ENCODE measurements around the gene TRIM5. TPM values are rescaled to one million over a fixed set of nuclear protein-coding genes. Genes with fewer than 3 reads are reported as not detected.
A peak's percentile ranks its signal among the peaks of the same experiment; 100 is the strongest.
"Not testable (repeated sequence)": the region's sequence is repeated elsewhere in the genome, so short reads cannot be mapped to it uniquely, and the experiment has no call there.

The TRIM5 gene
- total and polyA plus RNA-seq, 9 of the 15 experiments (the other 6 are each of a cell fraction or from before 2014, with no cell fraction given): 7.7 to 20.8 (median 15.0) TPM

DNA sequence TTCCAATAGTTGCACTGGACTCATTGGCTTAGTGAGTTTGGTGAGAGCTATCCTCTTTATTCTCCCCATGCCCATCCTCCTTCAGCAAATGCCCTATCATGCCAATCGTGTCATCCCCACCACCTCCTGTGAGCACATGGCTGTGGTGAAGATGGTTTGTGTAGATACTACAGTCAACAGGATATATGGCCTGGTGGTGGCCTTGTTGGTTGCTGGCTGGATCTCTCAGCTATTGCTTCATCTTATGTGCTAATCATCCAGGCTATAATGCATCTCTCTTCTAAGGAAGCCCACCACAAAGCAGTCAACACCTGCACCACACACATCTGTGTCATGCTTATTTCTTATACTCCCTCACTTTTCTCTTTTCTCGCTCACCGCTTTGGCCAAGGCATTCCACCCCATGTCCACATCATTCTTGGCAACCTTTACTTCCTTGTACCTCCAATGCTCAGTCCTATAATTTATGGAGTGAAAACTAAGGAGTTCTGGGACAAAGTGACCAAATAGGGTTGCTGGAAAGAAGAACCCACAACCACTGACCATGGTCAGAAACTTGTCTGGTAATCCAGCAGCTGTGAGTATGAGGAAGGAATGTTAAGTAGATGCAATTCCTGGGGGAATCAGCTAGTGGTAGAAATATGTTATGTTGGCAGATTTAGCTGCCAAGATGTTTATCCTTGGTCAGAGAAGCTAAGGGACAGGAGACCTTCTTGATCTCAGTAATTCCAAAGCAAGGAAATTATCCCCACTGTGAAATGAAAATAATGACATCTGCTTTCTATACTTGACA is 35.0 kb upstream of the TRIM5 start:
- CTCF ChIA-PET (ENCODE audit: low intra/inter-chr PET ratio): no interaction called here
- TF ChIP-seq KDM2B (CRISPR knock-in tag; IDR thresholded peaks at IDR 0.05): no peak
- DNase-seq (ENCODE audit: extremely low read depth in 1 of 4, low spot score in 3 of 4) (no peak), FAIRE-seq (no peak), ATAC-seq (no peak)
- Histone ChIP-seq H4K20me1 (replicated peaks; ENCODE audit: control insufficient read depth, insufficient read depth, low read length) (no peaks in the 10 kb centered on the region), H3K9me1 (ENCODE audit: control insufficient read depth, insufficient read depth, low read length) (no peaks in the 10 kb centered on the region), H3K4me2 (ENCODE audit: insufficient read depth, low read length) (no peak overlapping the region), H3K36me3 (ENCODE audit: control insufficient read depth, insufficient read depth, low read length) (no peaks in the 10 kb centered on the region), H3K9me3 (replicated peaks; ENCODE audit: control insufficient read depth, insufficient read depth, low read depth, low read length) (no peaks in the 10 kb centered on the region), H3K9ac (ENCODE audit: insufficient read depth in 1 of 2, low read depth in 2 of 2, low read length in 2 of 2) (no peak overlapping the region), H3K27me3 (ENCODE audit: control insufficient read depth in 2 of 2, insufficient read depth in 2 of 2, low read length in 2 of 2) (peaks cover 6 to 7% of the 10 kb centered on the region in 2 experiments; a peak in 4 of 5 replicates), H3K4me1 (replicated peaks in 1 of 2; ENCODE audit: control insufficient read depth in 2 of 2, insufficient read depth in 2 of 2, low read length in 2 of 2) (no peaks in the 10 kb centered on the region), H3K79me2 (ENCODE audit: control insufficient read depth, insufficient read depth, low read length) (no peaks in the 10 kb centered on the region), H3K27ac (ENCODE audit: extremely low read depth, low read depth, low read length) (no peak overlapping the region), H3K4me3 (no peak overlapping the region), H2AFZ (ENCODE audit: low read depth, low read length) (no peak overlapping the region)
- in situ Hi-C loops (cut with MboI) (no loop called here), intact Hi-C loops (cut with micrococcal nuclease) (no loop called here)
- 0% methylated on average over 3 of the region's 3 CpGs for WGBS (ENCODE audit: insufficient coverage, low coverage, missing lambda C conversion rate)
- no TSS peak for BruUV-seq (replicated peaks)
- POLR2A ChIA-PET: interaction anchor here (0.9 kb wide), 1 partner anchor 54 kb away, joined by 3 read pairs; no protein-coding TSS in a partner anchor

DNA sequence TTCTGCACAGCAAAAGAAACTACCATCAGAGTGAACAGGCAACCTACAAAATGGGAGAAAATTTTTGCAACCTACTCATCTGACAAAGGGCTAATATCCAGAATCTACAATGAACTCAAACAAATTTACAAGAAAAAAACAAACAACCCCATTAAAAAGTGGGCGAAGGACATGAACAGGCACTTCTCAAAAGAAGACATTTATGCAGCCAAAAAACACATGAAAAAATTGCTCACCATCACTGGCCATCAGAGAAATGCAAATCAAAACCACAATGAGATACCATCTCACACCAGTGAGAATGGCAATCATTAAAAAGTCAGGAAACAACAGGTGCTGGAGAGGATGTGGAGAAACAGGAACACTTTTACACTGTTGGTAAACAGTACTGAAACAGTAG is 31.6 kb upstream of the TRIM5 start:
- ATAC-seq; H3K4me3 ChIP-seq; H3K36me3 ChIP-seq (ENCODE audit: control insufficient read depth, insufficient read depth, low read length); H3K79me2 ChIP-seq (ENCODE audit: control insufficient read depth, insufficient read depth, low read length); H3K9me3 ChIP-seq (replicated peaks; ENCODE audit: control insufficient read depth, insufficient read depth, low read depth, low read length); H2AFZ ChIP-seq (ENCODE audit: low read depth, low read length); DNase-seq (ENCODE audit: extremely low read depth in 1 of 4, low spot score in 3 of 4); H3K27me3 ChIP-seq (ENCODE audit: control insufficient read depth in 2 of 2, insufficient read depth in 2 of 2, low read length in 2 of 2); CTCF ChIA-PET (ENCODE audit: low intra/inter-chr PET ratio); in situ Hi-C loops (cut with MboI); H3K9ac ChIP-seq (ENCODE audit: insufficient read depth in 1 of 2, low read depth in 2 of 2, low read length in 2 of 2); H4K20me1 ChIP-seq (replicated peaks; ENCODE audit: control insufficient read depth, insufficient read depth, low read length); FAIRE-seq; intact Hi-C loops (cut with micrococcal nuclease); POLR2A ChIA-PET; BruUV-seq (replicated peaks); H3K27ac ChIP-seq (ENCODE audit: extremely low read depth, low read depth, low read length); H3K4me2 ChIP-seq (ENCODE audit: insufficient read depth, low read length); H3K4me1 ChIP-seq (replicated peaks in 1 of 2; ENCODE audit: control insufficient read depth in 2 of 2, insufficient read depth in 2 of 2, low read length in 2 of 2); H3K9me1 ChIP-seq (ENCODE audit: control insufficient read depth, insufficient read depth, low read length): not testable (repeated sequence)
- TF ChIP-seq, protein P1, sequence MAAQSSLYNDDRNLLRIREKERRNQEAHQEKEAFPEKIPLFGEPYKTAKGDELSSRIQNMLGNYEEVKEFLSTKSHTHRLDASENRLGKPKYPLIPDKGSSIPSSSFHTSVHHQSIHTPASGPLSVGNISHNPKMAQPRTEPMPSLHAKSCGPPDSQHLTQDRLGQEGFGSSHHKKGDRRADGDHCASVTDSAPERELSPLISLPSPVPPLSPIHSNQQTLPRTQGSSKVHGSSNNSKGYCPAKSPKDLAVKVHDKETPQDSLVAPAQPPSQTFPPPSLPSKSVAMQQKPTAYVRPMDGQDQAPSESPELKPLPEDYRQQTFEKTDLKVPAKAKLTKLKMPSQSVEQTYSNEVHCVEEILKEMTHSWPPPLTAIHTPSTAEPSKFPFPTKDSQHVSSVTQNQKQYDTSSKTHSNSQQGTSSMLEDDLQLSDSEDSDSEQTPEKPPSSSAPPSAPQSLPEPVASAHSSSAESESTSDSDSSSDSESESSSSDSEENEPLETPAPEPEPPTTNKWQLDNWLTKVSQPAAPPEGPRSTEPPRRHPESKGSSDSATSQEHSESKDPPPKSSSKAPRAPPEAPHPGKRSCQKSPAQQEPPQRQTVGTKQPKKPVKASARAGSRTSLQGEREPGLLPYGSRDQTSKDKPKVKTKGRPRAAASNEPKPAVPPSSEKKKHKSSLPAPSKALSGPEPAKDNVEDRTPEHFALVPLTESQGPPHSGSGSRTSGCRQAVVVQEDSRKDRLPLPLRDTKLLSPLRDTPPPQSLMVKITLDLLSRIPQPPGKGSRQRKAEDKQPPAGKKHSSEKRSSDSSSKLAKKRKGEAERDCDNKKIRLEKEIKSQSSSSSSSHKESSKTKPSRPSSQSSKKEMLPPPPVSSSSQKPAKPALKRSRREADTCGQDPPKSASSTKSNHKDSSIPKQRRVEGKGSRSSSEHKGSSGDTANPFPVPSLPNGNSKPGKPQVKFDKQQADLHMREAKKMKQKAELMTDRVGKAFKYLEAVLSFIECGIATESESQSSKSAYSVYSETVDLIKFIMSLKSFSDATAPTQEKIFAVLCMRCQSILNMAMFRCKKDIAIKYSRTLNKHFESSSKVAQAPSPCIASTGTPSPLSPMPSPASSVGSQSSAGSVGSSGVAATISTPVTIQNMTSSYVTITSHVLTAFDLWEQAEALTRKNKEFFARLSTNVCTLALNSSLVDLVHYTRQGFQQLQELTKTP (IDR thresholded peaks at IDR 0.05; ENCODE audit: low read depth in 1 of 2, partially characterized antibody in 2 of 2): peak in 1 of 2 experiments; percentile 98
- peak; percentile 29; the same call in 1 of the 2 replicates for TF ChIP-seq ZNF184 (CRISPR knock-in tag; IDR thresholded peaks at IDR 0.05)
- WGBS (ENCODE audit: insufficient coverage, low coverage, missing lambda C conversion rate): no CpG with 5 or more reads among the region's 1 CpG

Measured in K562 (cell line).